ENCODE data around the gene LHPP.

GRCh38 chr10:124419635-124420034 lies 42.0 kb upstream of the LHPP start:
- TF ChIP-seq SUZ12 (IDR thresholded peaks at IDR 0.05; ENCODE audit: extremely low read depth, insufficient read depth, insufficient read length) (no peak), YY1 (IDR thresholded peaks at IDR 0.05; ENCODE audit: insufficient read depth, insufficient read length) (no peak), ZNF274 (IDR thresholded peaks at IDR 0.05; ENCODE audit: low read depth, low read length) (no peak)
